GM12874 (cell line): Measurements from ENCODE around the gene TTC27.

ENCODE experiments used
- CTCF ChIP-seq: IDR thresholded peaks from 2 replicates; pipeline ENCODE4 v1.5.1; 2011; ENCODE audit warnings: low read depth, mild to moderate bottlenecking, control low read depth, low read length, moderate library complexity; ENCODE audit not compliant: insufficient read depth

TTC27 gene

GRCh38 chr2:32699151-32699550 is 71.3 kb downstream of the TTC27 start:
- no peak for TF ChIP-seq CTCF

- TF ChIP-seq CTCF, result no peak
Measured at GRCh38 chr2:32701806-32702205, 74.0 kb downstream of the TTC27 start.

GRCh38 chr2:32702303-32703064 is 74.6 kb downstream of the TTC27 start:
- TF ChIP-seq CTCF, result no peak

GRCh38 chr2:32706815-32707579 is 79.1 kb downstream of the TTC27 start:
- no peak for TF ChIP-seq CTCF

GRCh38 chr2:32711219-32711618 is 83.4 kb downstream of the TTC27 start:
- TF ChIP-seq CTCF, result no peak

- no peak for TF ChIP-seq CTCF
Measured at GRCh38 chr2:32711908-32712501, 84.2 kb downstream of the TTC27 start.

- no peak for TF ChIP-seq CTCF
Measured at GRCh38 chr2:32712870-32713269, 85.0 kb downstream of the TTC27 start.
